ENCODE results near the gene KRT1. TPM values are rescaled to one million over a fixed set of nuclear protein-coding genes. Genes with fewer than 3 reads are reported as not detected.

The KRT1 gene
- polyA plus RNA-seq, 1 of the 3 experiments (the other 2 are of a cell fraction): not detected

DNA sequence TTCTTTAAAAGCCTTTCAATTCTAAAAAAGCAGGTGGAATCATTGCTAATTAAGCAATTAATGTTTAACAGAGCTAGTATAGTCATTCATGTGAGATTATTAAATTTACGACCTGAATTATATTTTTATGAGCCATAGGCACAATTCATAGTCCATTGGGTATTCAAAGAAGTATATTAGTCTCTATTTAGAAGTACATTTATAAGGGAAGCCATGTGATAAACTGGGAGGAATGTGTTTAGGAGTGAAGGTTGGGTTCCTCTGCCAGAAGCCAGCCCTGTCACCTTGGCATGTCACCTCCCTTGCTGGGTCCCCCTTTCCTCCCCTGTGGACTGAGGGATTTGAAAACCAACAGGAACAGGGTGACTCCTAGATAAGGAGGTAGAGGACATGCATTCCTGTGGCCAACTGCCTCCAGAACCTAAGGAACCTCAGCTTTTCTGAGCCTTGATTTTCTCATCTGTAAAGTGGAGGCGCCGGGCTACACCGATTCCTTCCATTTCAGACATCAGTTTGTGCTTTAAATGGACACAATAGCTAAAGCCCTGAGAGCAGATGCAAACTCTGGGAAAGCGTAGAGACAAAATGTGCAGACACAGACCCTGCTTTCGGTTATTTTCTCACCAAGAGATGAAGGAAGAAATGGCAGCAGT, 22.8 kb downstream of the KRT1 start:
- H3K79me2 ChIP-seq (ENCODE audit: insufficient read depth): no peaks in the 10 kb centered on the region
- H3K9me2 ChIP-seq: no peaks in the 10 kb centered on the region

DNA sequence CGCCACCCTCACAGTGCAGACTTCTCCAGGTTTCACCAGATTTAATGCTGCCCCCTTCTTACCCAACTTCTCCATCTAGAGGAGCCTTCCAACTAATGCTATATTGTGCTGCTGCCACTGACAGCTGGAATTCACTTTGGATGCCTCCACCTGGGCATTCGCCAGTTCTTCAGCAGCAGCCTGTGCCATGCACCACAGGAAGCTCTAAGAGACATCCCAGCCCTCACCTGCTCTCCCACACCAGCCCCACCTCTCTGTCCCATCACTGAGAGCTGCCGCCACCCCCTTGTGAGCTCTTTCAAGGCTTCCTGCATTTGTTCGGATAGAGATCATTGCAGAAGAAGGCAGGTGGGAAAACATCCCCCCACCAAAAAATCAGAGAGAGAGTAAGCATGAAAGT, 23.6 kb downstream of the KRT1 start:
- H3K27me3 ChIP-seq (ENCODE audit: insufficient read depth): peaks cover 37% of the 10 kb centered on the region
- H3K9ac ChIP-seq: no peak overlapping the region
- ChIA-PET CTCF (interaction anchor here (0.7 to 2.1 kb wide), 3 partner anchors 224 to 238 kb away, joined by 3 to 9 read pairs (median 6); no protein-coding TSS in a partner anchor), POLR2A (no interaction called here)
- DNase-seq: no peak
- no peaks in the 10 kb centered on the region for H3K9me3 ChIP-seq
- TF ChIP-seq JUND (IDR thresholded peaks at IDR 0.05) (no peak), NRF1 (IDR thresholded peaks at IDR 0.05; ENCODE audit: low read depth, low read length) (no peak), RXRA (IDR thresholded peaks at IDR 0.05; ENCODE audit: borderline replicate concordance, low read depth) (no peak)
- TF ChIP-seq, protein P1, sequence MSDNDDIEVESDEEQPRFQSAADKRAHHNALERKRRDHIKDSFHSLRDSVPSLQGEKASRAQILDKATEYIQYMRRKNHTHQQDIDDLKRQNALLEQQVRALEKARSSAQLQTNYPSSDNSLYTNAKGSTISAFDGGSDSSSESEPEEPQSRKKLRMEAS (IDR thresholded peaks at IDR 0.05; ENCODE audit: low read depth): no peak
- no peak overlapping the region for H3K27ac ChIP-seq (ENCODE audit: low read depth in 2 of 2, low read length in 1 of 2)
- no peaks in the 10 kb centered on the region for H3K79me2 ChIP-seq (ENCODE audit: insufficient read depth)
- H3K4me3 ChIP-seq (ENCODE audit: low read depth in 2 of 2, low read length in 1 of 2): no peak overlapping the region
- H3K9me2 ChIP-seq: no peaks in the 10 kb centered on the region
- no peaks in the 10 kb centered on the region for H3F3A ChIP-seq (replicated peaks; ENCODE audit: insufficient read depth)
- H2AFZ ChIP-seq (ENCODE audit: low read depth): no peak overlapping the region
- no peaks in the 10 kb centered on the region for H3K4me1 ChIP-seq (ENCODE audit: control insufficient read depth in 1 of 2, insufficient read depth in 2 of 2, low read depth in 1 of 2, low read length in 1 of 2)
- H3K36me3 ChIP-seq (replicated peaks in 1 of 2; ENCODE audit: control insufficient read depth in 1 of 2, insufficient read depth in 2 of 2, low read length in 1 of 2): no peaks in the 10 kb centered on the region
- H3K4me2 ChIP-seq: no peak overlapping the region
- H4K20me1 ChIP-seq (ENCODE audit: insufficient read depth): no peaks in the 10 kb centered on the region
- WGBS (ENCODE audit: low lambda C conversion rate): 29% methylated on average over 4 of the region's 4 CpGs

More for the DNA sequence above, 22.8 kb downstream of the KRT1 start:
- H3K9me3 ChIP-seq: no peaks in the 10 kb centered on the region
- H3K27ac ChIP-seq (ENCODE audit: low read depth in 2 of 2, low read length in 1 of 2): no peak overlapping the region
- H3K36me3 ChIP-seq (replicated peaks in 1 of 2; ENCODE audit: control insufficient read depth in 1 of 2, insufficient read depth in 2 of 2, low read length in 1 of 2): no peaks in the 10 kb centered on the region
- ChIA-PET POLR2A (no interaction called here), CTCF (interaction anchor here (0.7 to 2.1 kb wide), 4 partner anchors 223 to 632 kb away, joined by 3 to 9 read pairs (median 4); no protein-coding TSS in a partner anchor)
- H4K20me1 ChIP-seq (ENCODE audit: insufficient read depth): no peaks in the 10 kb centered on the region
- no peak overlapping the region for H3K4me2 ChIP-seq
- H3K4me3 ChIP-seq (ENCODE audit: low read depth in 2 of 2, low read length in 1 of 2): no peak overlapping the region
- WGBS (ENCODE audit: low lambda C conversion rate): 32% methylated on average over 6 of the region's 6 CpGs
- DNase-seq: no peak
- peaks cover 37% of the 10 kb centered on the region for H3K27me3 ChIP-seq (ENCODE audit: insufficient read depth)
- H3K4me1 ChIP-seq (ENCODE audit: control insufficient read depth in 1 of 2, insufficient read depth in 2 of 2, low read depth in 1 of 2, low read length in 1 of 2): no peaks in the 10 kb centered on the region
- H2AFZ ChIP-seq (ENCODE audit: low read depth): no peak overlapping the region
- TF ChIP-seq NFIC (IDR thresholded peaks at IDR 0.05; ENCODE audit: borderline replicate concordance) (no peak), FOXM1 (IDR thresholded peaks at IDR 0.05; ENCODE audit: low read depth) (no peak), MEF2A (IDR thresholded peaks at IDR 0.05; ENCODE audit: borderline replicate concordance, low read depth) (no peak), JUND (IDR thresholded peaks at IDR 0.05) (no peak), RXRA (IDR thresholded peaks at IDR 0.05; ENCODE audit: borderline replicate concordance, low read depth) (no peak), GABPA (IDR thresholded peaks at IDR 0.05; ENCODE audit: low read depth) (no peak), POLR2AphosphoS5 (IDR thresholded peaks at IDR 0.05; ENCODE audit: low read depth, low read length) (no peak)
- TF ChIP-seq, protein P2, sequence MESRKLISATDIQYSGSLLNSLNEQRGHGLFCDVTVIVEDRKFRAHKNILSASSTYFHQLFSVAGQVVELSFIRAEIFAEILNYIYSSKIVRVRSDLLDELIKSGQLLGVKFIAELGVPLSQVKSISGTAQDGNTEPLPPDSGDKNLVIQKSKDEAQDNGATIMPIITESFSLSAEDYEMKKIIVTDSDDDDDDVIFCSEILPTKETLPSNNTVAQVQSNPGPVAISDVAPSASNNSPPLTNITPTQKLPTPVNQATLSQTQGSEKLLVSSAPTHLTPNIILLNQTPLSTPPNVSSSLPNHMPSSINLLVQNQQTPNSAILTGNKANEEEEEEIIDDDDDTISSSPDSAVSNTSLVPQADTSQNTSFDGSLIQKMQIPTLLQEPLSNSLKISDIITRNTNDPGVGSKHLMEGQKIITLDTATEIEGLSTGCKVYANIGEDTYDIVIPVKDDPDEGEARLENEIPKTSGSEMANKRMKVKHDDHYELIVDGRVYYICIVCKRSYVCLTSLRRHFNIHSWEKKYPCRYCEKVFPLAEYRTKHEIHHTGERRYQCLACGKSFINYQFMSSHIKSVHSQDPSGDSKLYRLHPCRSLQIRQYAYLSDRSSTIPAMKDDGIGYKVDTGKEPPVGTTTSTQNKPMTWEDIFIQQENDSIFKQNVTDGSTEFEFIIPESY (IDR thresholded peaks at IDR 0.05; ENCODE audit: borderline replicate concordance, low read depth): no peak
- TF ChIP-seq, protein P1 (IDR thresholded peaks at IDR 0.05; ENCODE audit: low read depth): no peak
- TF ChIP-seq, protein P3, sequence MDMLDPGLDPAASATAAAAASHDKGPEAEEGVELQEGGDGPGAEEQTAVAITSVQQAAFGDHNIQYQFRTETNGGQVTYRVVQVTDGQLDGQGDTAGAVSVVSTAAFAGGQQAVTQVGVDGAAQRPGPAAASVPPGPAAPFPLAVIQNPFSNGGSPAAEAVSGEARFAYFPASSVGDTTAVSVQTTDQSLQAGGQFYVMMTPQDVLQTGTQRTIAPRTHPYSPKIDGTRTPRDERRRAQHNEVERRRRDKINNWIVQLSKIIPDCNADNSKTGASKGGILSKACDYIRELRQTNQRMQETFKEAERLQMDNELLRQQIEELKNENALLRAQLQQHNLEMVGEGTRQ (IDR thresholded peaks at IDR 0.05; ENCODE audit: borderline replicate concordance, low read depth, low read length): no peak
- no peaks in the 10 kb centered on the region for H3F3A ChIP-seq (replicated peaks; ENCODE audit: insufficient read depth)
- no peak overlapping the region for H3K9ac ChIP-seq
